ENCODE data around the gene HSD11B1. TPM values are rescaled to one million over a fixed set of nuclear protein-coding genes. Genes with fewer than 3 reads are reported as not detected.
A peak's percentile ranks its signal among the peaks of the same experiment; 100 is the strongest.

HSD11B1 gene
- total RNA-seq, 1 experiment from 2014 or later: not detected

DNA sequence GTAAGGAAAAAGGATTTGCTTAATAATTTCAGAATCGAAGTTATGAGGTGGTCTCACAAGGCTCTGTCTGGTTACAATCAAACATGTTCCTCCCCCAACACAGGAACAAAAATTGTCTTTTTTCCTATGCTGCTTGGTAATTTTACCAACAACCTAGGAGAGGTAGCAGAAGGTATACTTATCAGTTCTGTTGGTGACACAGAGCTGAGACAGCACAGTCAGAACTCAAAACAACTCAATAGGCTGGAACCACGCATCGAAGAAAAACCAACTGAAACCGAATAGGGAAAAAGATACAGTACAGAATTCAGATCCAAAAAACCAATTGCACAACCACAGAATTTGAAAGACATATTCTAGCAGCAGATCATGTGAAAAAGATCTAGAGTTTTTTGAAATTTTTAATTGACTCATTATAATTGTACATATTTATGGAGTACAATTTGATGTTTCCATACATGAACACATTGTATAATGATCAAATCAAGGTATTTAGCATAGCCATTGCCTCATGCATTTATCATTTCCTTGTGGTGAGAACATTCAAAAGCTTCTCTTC, 25.6 kb upstream of the HSD11B1 start:
- no peak for TF ChIP-seq RORB (CRISPR knock-in tag; IDR thresholded peaks at IDR 0.05)
- TF ChIP-seq, protein P1, sequence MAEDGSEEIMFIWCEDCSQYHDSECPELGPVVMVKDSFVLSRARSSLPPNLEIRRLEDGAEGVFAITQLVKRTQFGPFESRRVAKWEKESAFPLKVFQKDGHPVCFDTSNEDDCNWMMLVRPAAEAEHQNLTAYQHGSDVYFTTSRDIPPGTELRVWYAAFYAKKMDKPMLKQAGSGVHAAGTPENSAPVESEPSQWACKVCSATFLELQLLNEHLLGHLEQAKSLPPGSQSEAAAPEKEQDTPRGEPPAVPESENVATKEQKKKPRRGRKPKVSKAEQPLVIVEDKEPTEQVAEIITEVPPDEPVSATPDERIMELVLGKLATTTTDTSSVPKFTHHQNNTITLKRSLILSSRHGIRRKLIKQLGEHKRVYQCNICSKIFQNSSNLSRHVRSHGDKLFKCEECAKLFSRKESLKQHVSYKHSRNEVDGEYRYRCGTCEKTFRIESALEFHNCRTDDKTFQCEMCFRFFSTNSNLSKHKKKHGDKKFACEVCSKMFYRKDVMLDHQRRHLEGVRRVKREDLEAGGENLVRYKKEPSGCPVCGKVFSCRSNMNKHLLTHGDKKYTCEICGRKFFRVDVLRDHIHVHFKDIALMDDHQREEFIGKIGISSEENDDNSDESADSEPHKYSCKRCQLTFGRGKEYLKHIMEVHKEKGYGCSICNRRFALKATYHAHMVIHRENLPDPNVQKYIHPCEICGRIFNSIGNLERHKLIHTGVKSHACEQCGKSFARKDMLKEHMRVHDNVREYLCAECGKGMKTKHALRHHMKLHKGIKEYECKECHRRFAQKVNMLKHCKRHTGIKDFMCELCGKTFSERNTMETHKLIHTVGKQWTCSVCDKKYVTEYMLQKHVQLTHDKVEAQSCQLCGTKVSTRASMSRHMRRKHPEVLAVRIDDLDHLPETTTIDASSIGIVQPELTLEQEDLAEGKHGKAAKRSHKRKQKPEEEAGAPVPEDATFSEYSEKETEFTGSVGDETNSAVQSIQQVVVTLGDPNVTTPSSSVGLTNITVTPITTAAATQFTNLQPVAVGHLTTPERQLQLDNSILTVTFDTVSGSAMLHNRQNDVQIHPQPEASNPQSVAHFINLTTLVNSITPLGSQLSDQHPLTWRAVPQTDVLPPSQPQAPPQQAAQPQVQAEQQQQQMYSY (CRISPR knock-in tag; IDR thresholded peaks at IDR 0.05): no peak
- no peak for TF ChIP-seq USF2 (CRISPR knock-in tag; IDR thresholded peaks at IDR 0.05)
- TF ChIP-seq ETV6 (CRISPR knock-in tag; IDR thresholded peaks at IDR 0.05): no peak
- TF ChIP-seq NFATC4 (CRISPR knock-in tag; IDR thresholded peaks at IDR 0.05): no peak
- Mint-ChIP-seq H3K27ac (no peak overlapping the region), H3K4me1 (peaks cover 15% of the 10 kb centered on the region), H3K4me3 (no peak overlapping the region), H3K9me3 (no peaks in the 10 kb centered on the region), H3K36me3 (no peaks in the 10 kb centered on the region), H3K27me3 (ENCODE audit: low read depth) (peaks cover 67% of the 10 kb centered on the region)
- ChIA-PET CTCF (no interaction called here), POLR2A (no interaction called here)
- no peak for ATAC-seq
- DNase-seq (ENCODE audit: low spot score): no peak

DNA sequence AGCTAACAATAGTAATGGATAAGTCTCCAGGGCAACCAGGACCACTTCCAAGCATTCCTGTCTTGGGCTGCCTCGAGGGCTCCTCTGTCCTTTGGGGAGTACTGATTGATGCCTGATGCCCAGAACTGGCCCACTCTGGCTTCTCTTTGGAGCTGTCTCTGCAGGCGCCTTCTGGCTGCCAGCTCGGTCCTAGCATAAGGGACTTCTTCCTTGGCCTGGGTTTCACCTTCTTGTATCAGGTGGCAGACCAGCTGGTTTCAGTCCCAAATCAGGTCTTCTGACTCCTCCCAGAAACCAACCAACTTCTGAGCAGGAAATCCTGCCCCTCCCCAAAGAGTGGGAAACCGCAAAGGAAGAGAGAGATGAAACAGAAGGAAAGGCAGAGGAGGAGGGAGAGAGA, 18.8 kb upstream of the HSD11B1 start:
- POLR2A ChIA-PET: no interaction called here
- Mint-ChIP-seq H3K36me3 (no peaks in the 10 kb centered on the region), H3K4me1 (0 out of 2 replicates have a peak, but pooled peaks cover 2% of the 10 kb centered on the region), H3K4me3 (no peak overlapping the region), H3K9me3 (no peaks in the 10 kb centered on the region), H3K27ac (no peak overlapping the region), H3K27me3 (ENCODE audit: low read depth) (peaks cover 11% of the 10 kb centered on the region)
- CTCF ChIA-PET: interaction anchor here (1.4 to 1.5 kb wide), 2 partner anchors 40 to 58 kb away, joined by 3 to 4 read pairs; no protein-coding TSS in a partner anchor
- ATAC-seq (peak; percentile 50), DNase-seq (ENCODE audit: low spot score) (peak; percentile 25)
- TF ChIP-seq MAX (CRISPR knock-in tag; IDR thresholded peaks at IDR 0.05) (no peak), ARID4B (CRISPR knock-in tag; IDR thresholded peaks at IDR 0.05; ENCODE audit: borderline replicate concordance) (no peak), TCF7 (CRISPR knock-in tag; IDR thresholded peaks at IDR 0.05; ENCODE audit: low read depth) (no peak), ZNF138 (CRISPR knock-in tag; conservative IDR thresholded peaks at IDR 0.05) (no peak), SP1 (CRISPR knock-in tag; conservative IDR thresholded peaks at IDR 0.05) (no peak), PREB (CRISPR knock-in tag; IDR thresholded peaks at IDR 0.05; ENCODE audit: borderline replicate concordance) (no peak), FOXK1 (CRISPR knock-in tag; IDR thresholded peaks at IDR 0.05) (no peak), USF2 (CRISPR knock-in tag; IDR thresholded peaks at IDR 0.05) (no peak), ZNF219 (CRISPR knock-in tag; IDR thresholded peaks at IDR 0.05; ENCODE audit: borderline replicate concordance) (no peak), ZNF416 (CRISPR knock-in tag; IDR thresholded peaks at IDR 0.05) (no peak), E2F5 (CRISPR knock-in tag; IDR thresholded peaks at IDR 0.05) (no peak)
- TF ChIP-seq, protein P2, sequence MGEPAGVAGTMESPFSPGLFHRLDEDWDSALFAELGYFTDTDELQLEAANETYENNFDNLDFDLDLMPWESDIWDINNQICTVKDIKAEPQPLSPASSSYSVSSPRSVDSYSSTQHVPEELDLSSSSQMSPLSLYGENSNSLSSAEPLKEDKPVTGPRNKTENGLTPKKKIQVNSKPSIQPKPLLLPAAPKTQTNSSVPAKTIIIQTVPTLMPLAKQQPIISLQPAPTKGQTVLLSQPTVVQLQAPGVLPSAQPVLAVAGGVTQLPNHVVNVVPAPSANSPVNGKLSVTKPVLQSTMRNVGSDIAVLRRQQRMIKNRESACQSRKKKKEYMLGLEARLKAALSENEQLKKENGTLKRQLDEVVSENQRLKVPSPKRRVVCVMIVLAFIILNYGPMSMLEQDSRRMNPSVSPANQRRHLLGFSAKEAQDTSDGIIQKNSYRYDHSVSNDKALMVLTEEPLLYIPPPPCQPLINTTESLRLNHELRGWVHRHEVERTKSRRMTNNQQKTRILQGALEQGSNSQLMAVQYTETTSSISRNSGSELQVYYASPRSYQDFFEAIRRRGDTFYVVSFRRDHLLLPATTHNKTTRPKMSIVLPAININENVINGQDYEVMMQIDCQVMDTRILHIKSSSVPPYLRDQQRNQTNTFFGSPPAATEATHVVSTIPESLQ (CRISPR knock-in tag; IDR thresholded peaks at IDR 0.05): no peak
- TF ChIP-seq, protein P3, sequence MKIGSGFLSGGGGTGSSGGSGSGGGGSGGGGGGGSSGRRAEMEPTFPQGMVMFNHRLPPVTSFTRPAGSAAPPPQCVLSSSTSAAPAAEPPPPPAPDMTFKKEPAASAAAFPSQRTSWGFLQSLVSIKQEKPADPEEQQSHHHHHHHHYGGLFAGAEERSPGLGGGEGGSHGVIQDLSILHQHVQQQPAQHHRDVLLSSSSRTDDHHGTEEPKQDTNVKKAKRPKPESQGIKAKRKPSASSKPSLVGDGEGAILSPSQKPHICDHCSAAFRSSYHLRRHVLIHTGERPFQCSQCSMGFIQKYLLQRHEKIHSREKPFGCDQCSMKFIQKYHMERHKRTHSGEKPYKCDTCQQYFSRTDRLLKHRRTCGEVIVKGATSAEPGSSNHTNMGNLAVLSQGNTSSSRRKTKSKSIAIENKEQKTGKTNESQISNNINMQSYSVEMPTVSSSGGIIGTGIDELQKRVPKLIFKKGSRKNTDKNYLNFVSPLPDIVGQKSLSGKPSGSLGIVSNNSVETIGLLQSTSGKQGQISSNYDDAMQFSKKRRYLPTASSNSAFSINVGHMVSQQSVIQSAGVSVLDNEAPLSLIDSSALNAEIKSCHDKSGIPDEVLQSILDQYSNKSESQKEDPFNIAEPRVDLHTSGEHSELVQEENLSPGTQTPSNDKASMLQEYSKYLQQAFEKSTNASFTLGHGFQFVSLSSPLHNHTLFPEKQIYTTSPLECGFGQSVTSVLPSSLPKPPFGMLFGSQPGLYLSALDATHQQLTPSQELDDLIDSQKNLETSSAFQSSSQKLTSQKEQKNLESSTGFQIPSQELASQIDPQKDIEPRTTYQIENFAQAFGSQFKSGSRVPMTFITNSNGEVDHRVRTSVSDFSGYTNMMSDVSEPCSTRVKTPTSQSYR (CRISPR knock-in tag; IDR thresholded peaks at IDR 0.05): no peak
